HG02981 (cell line): ENCODE results near the gene CERS4.

ENCODE experiments used
- ATAC-seq: cut with Tn5 transposase; IDR thresholded peaks from one replicate; pipeline ENCODE4 v1.9.1; 2021; ENCODE audit warnings: mild to moderate bottlenecking, moderate library complexity; ENCODE audit not compliant: unreplicated experiment

Gene CERS4

GRCh38 chr19:8311461-8312260, 102.5 kb downstream of the CERS4 start:
- ATAC-seq: no peak
